ENCODE data around the gene NKAIN1. TPM values are rescaled to one million over a fixed set of nuclear protein-coding genes. Genes with fewer than 3 reads are reported as not detected.

Gene NKAIN1
- total and polyA plus RNA-seq, 2 of the 13 experiments (the other 11 are each of a cell fraction or from before 2014, with no cell fraction given), result 0.29 to 0.40 TPM

DNA sequence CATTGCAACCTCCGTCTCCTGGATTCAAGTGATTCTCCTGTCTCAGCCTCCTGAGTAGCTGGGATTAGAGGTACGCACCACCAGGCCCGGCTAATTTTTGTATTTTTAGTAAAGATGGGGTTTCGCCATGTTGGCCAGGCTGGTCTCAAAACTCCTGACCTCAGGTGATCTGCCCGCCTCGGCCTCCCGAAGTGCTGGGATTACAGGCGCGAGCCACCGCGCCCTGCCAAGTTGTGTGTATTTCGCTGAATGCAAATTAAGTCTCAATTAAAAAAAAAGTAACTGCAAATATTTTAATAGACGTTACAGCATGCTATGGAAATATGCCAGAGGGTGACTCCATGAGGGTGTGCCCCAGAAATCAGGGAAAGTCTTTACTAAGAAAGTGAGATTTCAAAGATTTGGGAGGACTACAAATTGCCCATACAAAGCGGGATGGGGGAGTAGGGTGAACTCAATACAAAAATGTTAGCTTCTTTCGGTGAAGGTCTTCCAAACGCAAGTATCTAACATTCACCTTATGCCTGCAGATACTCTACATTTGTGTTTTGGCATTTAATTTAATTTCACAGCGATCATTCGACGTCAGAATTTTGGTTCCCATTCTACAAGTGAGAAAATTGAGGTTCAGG lies 85.6 kb downstream of the NKAIN1 start:
- Histone ChIP-seq H3K27me3 (ENCODE audit: control insufficient read depth in 1 of 2, insufficient read depth in 2 of 2, low read length in 2 of 2) (no peaks in the 10 kb centered on the region), H3K4me1 (ENCODE audit: insufficient read depth, low read length) (peaks cover 23% of the 10 kb centered on the region), H3K4me2 (ENCODE audit: low read depth, low read length) (peak overlapping the region; percentile 84), H3K36me3 (replicated peaks in 1 of 2; ENCODE audit: control insufficient read depth in 1 of 2, insufficient read depth in 2 of 2, low read length in 2 of 2) (no peaks in the 10 kb centered on the region), H2AFZ (ENCODE audit: low read length) (no peak overlapping the region), H3K27ac (ENCODE audit: extremely low read length, insufficient read depth, low read length) (peak overlapping the region; percentile 86), H3K4me3 (replicated peaks in 1 of 3; ENCODE audit: insufficient read depth in 1 of 3, low read depth in 2 of 3, low read length in 3 of 3) (peak overlapping the region; percentile 61 to 75 (median 63); a peak in 5 of 6 replicates), H3K9ac (ENCODE audit: insufficient read depth, low read depth, low read length) (peak overlapping the region; percentile 78), H3K9me3 (ENCODE audit: low read length) (no peaks in the 10 kb centered on the region), H4K20me1 (ENCODE audit: insufficient read depth, low read length) (no peaks in the 10 kb centered on the region), H3K79me2 (ENCODE audit: insufficient read depth, low read length) (no peaks in the 10 kb centered on the region)
- ATAC-seq (no peak), FAIRE-seq (no peak), DNase-seq (ENCODE audit: low spot score) (no peak)
- TF ChIP-seq HNF4A (CRISPR knock-in tag; IDR thresholded peaks at IDR 0.05), result no peak
- no peak for TF ChIP-seq SP5 (CRISPR knock-in tag; IDR thresholded peaks at IDR 0.05; ENCODE audit: borderline replicate concordance, low read depth)
- TF ChIP-seq, protein P1, sequence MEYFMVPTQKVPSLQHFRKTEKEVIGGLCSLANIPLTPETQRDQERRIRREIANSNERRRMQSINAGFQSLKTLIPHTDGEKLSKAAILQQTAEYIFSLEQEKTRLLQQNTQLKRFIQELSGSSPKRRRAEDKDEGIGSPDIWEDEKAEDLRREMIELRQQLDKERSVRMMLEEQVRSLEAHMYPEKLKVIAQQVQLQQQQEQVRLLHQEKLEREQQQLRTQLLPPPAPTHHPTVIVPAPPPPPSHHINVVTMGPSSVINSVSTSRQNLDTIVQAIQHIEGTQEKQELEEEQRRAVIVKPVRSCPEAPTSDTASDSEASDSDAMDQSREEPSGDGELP (IDR thresholded peaks at IDR 0.05; ENCODE audit: borderline replicate concordance, low read depth), result no peak
- TF ChIP-seq ZNF629 (CRISPR knock-in tag; conservative IDR thresholded peaks at IDR 0.05), result peak; percentile 91
- TF ChIP-seq ZNF136 (CRISPR knock-in tag; IDR thresholded peaks at IDR 0.05; ENCODE audit: low read depth), result no peak
- TF ChIP-seq REXO4 (CRISPR knock-in tag; IDR thresholded peaks at IDR 0.05; ENCODE audit: borderline replicate concordance), result no peak
- no peak for TF ChIP-seq ZNF207 (IDR thresholded peaks at IDR 0.05; ENCODE audit: borderline replicate concordance)
- peak; percentile 1; the same call in 1 of the 2 replicates for TF ChIP-seq TBX2 (CRISPR knock-in tag; IDR thresholded peaks at IDR 0.05; ENCODE audit: borderline replicate concordance)
- no peak for TF ChIP-seq JDP2 (CRISPR knock-in tag; IDR thresholded peaks at IDR 0.05; ENCODE audit: borderline replicate concordance)
- no peak for TF ChIP-seq ZNF350 (CRISPR knock-in tag; IDR thresholded peaks at IDR 0.05; ENCODE audit: borderline replicate concordance, low read depth)
- TF ChIP-seq JUN (CRISPR knock-in tag; IDR thresholded peaks at IDR 0.05), result no peak
- BruUV-seq (replicated peaks), result TSS peak; percentile 99
- in situ Hi-C loops (cut with HindIII; ENCODE audit: extremely low pct_ligation_motif_present, low pct_unique_long_range_greater_than_20kb) (no loop called here), intact Hi-C loops (cut with micrococcal nuclease; ENCODE audit: unreplicated experiment) (loop anchor here (10.0 kb wide), 1 partner anchor 89 kb away; the partner anchor contains the start of gene PUM1)
- WGBS (ENCODE audit: low lambda C conversion rate), result 86% methylated on average over 19 of the region's 19 CpGs
- ChIA-PET POLR2A (interaction anchor here (1.0 to 2.6 kb wide), 5 partner anchors 10 to 219 kb away, joined by 3 to 15 read pairs (median 4); partner anchors contain the start of gene PUM1), CTCF (ENCODE audit: low intra/inter-chr PET ratio, low total read pairs) (no interaction called here)

All from HepG2 (cell line).